Tibial artery (tissue), 4 donors: ENCODE results near the gene CARMIL1.

Source experiments
- DNase-seq, 2 donors: peaks; one replicate each; pipeline ENCODE4 v3.0.0-alpha.2; 2019
- H3K27ac ChIP-seq, 2 donors: fragments of 200-600 bp; sonication (generic) in 1 of 2; 1 replicate in 1 of 2; 2 replicates in 1 of 2; pipeline ENCODE4 v1.5.1; 2018 to 2019; ENCODE audit warnings: mild to moderate bottlenecking in 1 of 2
- H3K27me3 ChIP-seq, 2 donors: fragments of 200-600 bp; sonication (generic) in 1 of 2; one replicate each; pipeline versions ENCODE4 v1.5.1 to v1.6.0; 2016 to 2019
- H3K36me3 ChIP-seq, 3 donors: fragments of 200-600 bp; sonication (generic) in 2 of 3; one replicate each; pipeline ENCODE4 v1.5.1; 2016 to 2019; ENCODE audit warnings: mild to moderate bottlenecking in 2 of 3
- H3K4me1 ChIP-seq, 4 donors: fragments of 200-600 bp; sonication (generic) in 2 of 4; 1 replicate in 3 of 4; 2 replicates in 1 of 4; pipeline ENCODE4 v1.5.1; 2016 to 2019
- H3K4me3 ChIP-seq, 2 donors: fragments of 200-600 bp; sonication (generic) in 1 of 2; 1 replicate in 1 of 2; 2 replicates in 1 of 2; pipeline ENCODE4 v1.5.1; 2018 to 2019; ENCODE audit warnings: mild to moderate bottlenecking in 2 of 2
- H3K9me3 ChIP-seq, 3 donors: fragments of 200-600 bp; sonication (generic) in 1 of 3; one replicate each; pipeline ENCODE4 v1.5.1; 2016 to 2019
- intact Hi-C: fragments of 100-400 bp; cut with DNase I; formaldehyde crosslinking; loops from one replicate; pipeline ENCODE4 v1.15.0; 2023; ENCODE audit warnings: low total_unique reads
- TF ChIP-seq, protein P1 (sequence below), 2 experiments: fragments of 200-600 bp in 1 of 2; fragments of 450-650 bp in 1 of 2; IDR thresholded peaks; one replicate each; pipeline ENCODE4 v1.5.1; 2017 to 2019; ENCODE audit warnings: antibody characterized with exemption in 2 of 2, mild to moderate bottlenecking in 1 of 2, moderate library complexity in 1 of 2

CARMIL1 gene

DNA sequence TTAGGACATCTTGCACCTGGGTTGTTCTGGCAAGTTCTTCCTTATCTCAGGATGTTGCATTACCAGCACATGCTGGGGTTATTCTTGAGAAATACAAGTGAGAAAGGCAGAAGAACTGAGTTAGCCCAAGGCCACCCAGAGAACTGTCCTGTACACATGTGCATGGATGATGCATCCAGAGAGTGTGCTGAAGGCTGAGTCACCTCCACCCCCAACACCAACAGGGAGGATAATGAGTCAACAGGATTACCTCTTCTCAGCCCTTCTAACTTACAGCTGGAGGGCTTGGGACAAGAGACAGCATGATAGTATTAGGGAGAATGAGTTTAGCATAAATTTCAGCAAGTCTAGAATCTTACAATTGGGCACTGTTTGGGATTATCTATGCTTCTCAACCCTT, 381.3 kb downstream of the CARMIL1 start:
- Histone ChIP-seq H3K9me3 (no peaks in the 10 kb centered on the region), H3K27me3 (peaks cover 0 to 12% of the 10 kb centered on the region in 2 donors), H3K27ac (no peak overlapping the region), H3K4me1 (no peaks in the 10 kb centered on the region), H3K4me3 (no peak overlapping the region), H3K36me3 (no peaks in the 10 kb centered on the region)
- intact Hi-C loops: no loop called here
- no peak for DNase-seq
- TF ChIP-seq, protein P1, sequence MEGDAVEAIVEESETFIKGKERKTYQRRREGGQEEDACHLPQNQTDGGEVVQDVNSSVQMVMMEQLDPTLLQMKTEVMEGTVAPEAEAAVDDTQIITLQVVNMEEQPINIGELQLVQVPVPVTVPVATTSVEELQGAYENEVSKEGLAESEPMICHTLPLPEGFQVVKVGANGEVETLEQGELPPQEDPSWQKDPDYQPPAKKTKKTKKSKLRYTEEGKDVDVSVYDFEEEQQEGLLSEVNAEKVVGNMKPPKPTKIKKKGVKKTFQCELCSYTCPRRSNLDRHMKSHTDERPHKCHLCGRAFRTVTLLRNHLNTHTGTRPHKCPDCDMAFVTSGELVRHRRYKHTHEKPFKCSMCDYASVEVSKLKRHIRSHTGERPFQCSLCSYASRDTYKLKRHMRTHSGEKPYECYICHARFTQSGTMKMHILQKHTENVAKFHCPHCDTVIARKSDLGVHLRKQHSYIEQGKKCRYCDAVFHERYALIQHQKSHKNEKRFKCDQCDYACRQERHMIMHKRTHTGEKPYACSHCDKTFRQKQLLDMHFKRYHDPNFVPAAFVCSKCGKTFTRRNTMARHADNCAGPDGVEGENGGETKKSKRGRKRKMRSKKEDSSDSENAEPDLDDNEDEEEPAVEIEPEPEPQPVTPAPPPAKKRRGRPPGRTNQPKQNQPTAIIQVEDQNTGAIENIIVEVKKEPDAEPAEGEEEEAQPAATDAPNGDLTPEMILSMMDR (IDR thresholded peaks at IDR 0.05): no peak

DNA sequence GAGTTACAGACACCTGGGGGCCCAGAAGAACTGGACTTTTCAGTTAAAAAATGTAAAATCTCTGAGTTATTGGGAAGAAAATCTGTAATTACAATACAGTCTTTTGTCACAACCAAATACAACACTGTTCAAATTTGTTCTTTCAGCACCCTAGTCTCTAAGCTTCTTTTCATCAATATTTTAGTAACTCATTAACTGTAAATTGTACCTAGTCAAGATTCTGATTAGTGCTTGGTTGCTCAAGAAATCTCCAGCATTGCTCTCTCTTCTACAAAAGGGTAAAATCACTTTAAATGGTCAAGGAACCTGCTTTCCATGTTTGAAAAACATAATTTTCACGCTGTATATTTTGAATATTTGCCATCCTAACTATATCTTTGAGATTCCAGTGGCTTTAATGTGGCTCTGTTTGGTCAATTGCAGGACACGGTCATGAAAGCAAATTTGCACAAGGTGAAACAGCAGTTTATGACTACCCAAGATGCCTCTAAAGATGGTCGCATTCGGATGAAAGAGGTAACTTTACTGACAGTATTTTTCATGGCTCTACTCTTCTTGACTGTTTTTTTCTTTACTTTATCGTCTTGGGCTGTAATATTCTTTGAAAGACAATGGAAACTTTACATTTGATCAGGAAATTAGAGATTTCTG, 382.1 kb downstream of the CARMIL1 start:
- peaks cover 0 to 12% of the 10 kb centered on the region in 2 donors for H3K27me3 ChIP-seq
- H3K27ac ChIP-seq: no peak overlapping the region
- H3K36me3 ChIP-seq: no peaks in the 10 kb centered on the region
- TF ChIP-seq, protein P1 (IDR thresholded peaks at IDR 0.05): no peak
- no peaks in the 10 kb centered on the region for H3K9me3 ChIP-seq
- intact Hi-C loops: no loop called here
- no peak overlapping the region for H3K4me3 ChIP-seq
- no peaks in the 10 kb centered on the region for H3K4me1 ChIP-seq
- DNase-seq: no peak

DNA sequence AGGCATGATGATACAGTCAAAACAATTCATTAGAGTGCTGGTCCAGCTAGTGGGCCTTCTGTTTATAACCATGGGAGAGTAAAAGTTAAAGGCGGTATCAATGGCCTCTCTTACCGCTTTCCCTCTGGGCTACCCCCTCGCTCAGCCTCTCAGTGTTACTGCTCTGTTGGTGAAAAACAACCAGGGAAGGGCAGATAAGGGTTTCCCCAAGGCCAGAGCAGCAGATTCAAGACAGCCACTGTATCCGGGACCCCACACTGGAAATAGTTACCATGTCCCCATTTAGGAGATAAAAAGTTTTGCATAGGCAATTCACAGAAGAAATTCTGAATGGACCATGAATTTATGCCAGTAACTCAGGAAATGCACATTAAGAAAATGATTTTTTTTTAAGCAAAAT, 386.3 kb downstream of the CARMIL1 start:
- no peaks in the 10 kb centered on the region for H3K36me3 ChIP-seq
- H3K27me3 ChIP-seq: peaks cover 0 to 12% of the 10 kb centered on the region in 2 donors
- DNase-seq: no peak
- intact Hi-C loops: no loop called here
- TF ChIP-seq, protein P1 (IDR thresholded peaks at IDR 0.05): no peak
- H3K4me1 ChIP-seq: no peaks in the 10 kb centered on the region
- no peak overlapping the region for H3K4me3 ChIP-seq
- H3K9me3 ChIP-seq: no peaks in the 10 kb centered on the region
- H3K27ac ChIP-seq: no peak overlapping the region

DNA sequence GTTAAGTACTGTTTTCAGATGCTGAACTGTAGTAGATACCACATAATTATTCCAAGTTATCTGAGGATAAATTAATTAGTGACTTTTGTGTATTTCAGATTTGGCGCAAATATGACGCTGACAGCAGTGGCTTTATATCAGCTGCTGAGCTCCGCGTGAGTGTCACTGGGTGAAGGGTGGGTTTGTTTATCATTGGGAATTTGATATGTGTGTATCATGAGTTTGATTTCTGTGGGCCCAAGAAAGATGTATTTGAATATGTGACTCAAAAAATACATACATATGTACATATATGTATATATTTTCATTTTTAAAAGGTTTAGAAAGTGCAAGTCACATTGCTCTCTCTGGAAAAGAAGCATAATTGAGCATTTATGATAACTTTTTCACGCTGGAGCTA, 390.2 kb downstream of the CARMIL1 start:
- Histone ChIP-seq H3K27me3 (peaks cover 0 to 12% of the 10 kb centered on the region in 2 donors), H3K36me3 (no peaks in the 10 kb centered on the region), H3K9me3 (no peaks in the 10 kb centered on the region), H3K27ac (no peak overlapping the region), H3K4me3 (no peak overlapping the region), H3K4me1 (no peaks in the 10 kb centered on the region)
- no peak for DNase-seq
- TF ChIP-seq, protein P1 (IDR thresholded peaks at IDR 0.05): no peak
- intact Hi-C loops: no loop called here
